ENCODE measurements around the gene HUS1.

HUS1 gene

DNA sequence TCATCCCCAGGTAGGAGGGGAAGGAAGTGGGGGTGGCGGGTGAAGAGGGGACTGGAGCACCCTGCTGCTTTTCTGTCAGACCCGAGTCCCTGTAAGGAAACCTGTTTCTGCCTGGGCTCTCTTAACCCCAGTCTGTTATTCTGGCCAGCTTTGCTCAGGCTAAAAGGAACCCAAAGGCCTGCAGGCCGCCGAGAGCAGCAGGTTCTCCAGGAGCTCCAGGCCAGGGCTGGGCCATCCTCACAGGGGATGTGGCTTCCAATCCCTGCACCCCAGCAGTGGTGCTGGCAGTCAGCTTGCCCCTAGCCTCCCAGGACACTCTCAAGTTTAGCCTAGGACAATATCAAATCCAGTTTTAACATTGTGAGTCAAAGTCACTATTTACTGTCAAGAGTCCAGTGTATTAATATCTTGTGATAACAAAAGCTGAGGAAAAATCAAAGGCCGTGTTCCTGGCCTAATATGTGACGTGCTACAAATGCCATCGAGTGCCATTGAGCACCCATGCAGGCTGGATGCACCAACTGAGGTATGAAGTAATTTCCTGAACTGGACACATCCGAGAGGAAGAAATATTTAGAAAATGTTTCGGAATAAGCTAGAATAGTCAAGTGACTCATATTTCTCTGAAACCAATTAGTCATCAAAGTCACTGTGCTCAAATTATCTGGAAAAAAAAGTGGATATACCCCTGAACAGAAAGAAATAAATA is 38.1 kb downstream of the HUS1 start:
- TF ChIP-seq, protein P1, sequence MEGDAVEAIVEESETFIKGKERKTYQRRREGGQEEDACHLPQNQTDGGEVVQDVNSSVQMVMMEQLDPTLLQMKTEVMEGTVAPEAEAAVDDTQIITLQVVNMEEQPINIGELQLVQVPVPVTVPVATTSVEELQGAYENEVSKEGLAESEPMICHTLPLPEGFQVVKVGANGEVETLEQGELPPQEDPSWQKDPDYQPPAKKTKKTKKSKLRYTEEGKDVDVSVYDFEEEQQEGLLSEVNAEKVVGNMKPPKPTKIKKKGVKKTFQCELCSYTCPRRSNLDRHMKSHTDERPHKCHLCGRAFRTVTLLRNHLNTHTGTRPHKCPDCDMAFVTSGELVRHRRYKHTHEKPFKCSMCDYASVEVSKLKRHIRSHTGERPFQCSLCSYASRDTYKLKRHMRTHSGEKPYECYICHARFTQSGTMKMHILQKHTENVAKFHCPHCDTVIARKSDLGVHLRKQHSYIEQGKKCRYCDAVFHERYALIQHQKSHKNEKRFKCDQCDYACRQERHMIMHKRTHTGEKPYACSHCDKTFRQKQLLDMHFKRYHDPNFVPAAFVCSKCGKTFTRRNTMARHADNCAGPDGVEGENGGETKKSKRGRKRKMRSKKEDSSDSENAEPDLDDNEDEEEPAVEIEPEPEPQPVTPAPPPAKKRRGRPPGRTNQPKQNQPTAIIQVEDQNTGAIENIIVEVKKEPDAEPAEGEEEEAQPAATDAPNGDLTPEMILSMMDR (IDR thresholded peaks at IDR 0.05), result no peak

DNA sequence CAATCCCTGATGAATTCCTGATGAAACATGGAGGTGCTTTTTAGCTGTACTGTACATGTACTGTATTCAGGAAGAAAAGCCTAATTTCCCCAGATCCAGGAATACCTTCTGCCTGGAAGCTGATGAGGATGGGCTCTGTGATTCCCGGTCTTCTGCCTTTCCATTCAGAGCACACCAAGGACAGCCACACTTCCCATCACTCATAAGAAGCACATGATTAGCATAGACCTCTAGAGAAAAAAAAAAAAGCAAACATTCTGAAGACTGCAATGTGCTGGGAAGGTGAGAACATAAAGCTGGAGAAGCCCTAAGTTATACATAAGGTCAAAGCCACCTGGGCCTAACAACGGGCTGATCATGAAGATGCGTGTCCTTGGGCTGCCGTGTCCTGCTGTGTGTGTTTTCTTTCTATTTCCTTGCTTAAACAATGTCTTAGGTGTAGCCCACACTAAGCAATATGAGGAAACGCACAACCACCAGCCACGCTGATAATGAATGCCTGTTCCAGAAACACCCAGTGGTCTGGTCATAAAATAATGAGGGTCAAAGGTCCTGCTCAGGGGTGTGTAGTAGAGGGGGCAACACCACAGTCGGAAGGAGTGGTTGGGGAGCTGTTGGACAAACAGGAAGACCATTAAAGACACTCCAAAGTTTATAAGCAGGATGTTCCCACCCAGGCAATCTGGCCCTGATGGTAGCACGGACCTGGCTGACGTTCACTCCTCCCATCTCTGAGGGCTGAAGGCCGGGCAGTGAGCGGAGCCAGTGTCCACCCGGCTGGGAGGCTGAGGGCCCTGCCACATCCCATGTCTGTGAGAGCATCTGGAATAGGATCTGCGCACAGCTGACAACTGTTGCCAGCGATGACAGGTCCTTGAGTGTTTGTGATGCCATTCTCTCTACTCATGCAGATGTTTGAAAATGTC is 39.1 kb downstream of the HUS1 start:
- TF ChIP-seq, protein P1 (IDR thresholded peaks at IDR 0.05), result no peak

DNA sequence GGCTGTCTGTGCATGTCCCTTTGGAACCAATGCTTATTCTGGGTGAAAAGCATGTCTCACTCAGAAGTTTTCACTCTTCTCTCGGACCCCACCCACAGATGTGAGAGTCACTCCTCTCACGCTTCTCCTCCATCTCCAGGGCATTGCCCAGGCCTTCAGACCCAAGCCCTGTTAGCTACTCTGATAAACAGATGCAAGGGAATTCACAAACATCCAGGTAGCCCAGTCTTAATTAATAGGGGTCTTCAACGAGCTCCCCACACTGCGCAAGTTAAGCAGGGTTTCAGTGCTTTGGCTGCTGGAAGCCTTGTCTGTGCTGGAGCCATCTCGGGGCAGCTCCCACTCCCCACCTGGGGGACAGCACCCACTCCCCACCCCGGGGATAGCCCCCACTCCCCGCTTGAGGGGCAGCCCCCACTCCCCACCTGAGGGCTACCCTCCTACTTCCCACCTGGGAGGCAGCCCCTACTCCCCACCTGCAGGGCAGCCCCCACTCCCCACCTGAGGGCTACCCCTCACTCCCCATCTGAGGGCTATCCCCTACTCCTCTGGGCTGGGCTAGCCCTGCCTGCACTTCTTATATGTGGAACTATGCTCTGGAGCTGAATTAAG is 39.9 kb downstream of the HUS1 start:
- TF ChIP-seq, protein P1 (IDR thresholded peaks at IDR 0.05), result no peak

DNA sequence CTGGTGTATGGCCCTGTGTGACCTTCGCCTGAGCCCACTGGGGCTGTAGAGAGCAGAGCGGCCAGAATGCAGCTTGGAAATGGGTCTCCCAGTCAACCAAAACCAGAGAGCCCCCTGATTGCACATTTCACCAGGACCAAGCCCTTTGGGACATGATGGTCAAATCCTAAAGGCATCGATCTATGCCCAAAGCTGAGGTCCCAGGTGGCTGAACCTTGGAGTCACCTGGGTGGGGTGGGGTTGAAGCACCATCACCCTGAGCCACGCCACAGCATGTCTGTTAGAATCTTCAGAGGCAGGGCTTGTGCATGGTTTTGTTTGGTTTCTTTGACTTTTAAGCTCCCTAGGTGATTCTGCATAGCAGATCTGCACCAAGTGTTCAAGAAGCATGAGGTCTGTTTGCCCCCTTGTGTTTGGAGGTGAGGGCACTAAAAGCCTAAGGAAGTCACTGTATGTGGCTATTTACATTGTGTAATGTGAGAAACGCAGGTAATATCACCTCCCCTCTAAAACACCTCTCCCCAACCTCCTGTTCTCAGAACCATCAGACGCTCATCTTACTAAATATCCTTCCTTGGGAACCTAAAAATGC is 40.7 kb downstream of the HUS1 start:
- TF ChIP-seq, protein P1 (IDR thresholded peaks at IDR 0.05), result no peak

DNA sequence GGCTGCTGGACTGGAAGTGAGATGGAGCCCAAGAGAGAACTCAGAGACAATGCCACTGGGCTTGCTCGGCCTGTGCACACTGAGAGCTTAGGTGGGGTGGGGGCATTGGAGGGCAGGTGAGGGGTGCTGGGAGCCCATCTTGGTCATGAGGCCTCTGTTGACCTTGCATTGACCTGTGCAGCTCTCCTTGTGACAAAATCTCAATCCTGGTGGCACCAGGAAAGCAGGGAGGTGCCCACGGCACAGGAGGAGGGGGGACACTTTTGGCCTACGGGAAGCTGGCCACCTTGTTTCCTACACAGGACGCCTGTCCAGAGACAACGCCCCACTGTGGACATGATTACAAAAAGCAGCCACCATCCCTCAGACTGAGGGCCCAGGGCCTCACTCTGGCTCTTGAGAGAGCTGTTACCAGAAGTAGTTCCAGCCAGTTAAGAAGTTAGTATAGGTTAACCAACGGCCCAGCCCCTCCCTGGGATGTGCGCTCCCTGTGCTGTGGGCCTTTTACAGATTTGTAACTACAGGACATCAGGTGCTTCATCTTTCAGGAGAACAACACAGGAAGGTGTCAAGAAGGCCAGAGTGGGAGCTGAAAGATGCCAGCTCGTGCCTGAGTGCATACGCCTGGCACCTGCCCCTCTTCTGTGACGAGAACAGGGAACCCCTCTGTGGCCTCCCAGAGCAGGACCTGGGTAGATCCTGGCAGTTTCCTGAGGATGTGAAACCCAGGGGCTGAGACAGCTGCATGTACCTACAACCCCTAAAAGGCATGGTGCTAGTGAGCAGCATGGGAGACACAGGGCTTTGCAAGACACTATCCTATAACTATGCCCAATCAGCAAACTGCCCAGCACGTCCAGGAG is 41.5 kb downstream of the HUS1 start:
- TF ChIP-seq, protein P1 (IDR thresholded peaks at IDR 0.05), result no peak

DNA sequence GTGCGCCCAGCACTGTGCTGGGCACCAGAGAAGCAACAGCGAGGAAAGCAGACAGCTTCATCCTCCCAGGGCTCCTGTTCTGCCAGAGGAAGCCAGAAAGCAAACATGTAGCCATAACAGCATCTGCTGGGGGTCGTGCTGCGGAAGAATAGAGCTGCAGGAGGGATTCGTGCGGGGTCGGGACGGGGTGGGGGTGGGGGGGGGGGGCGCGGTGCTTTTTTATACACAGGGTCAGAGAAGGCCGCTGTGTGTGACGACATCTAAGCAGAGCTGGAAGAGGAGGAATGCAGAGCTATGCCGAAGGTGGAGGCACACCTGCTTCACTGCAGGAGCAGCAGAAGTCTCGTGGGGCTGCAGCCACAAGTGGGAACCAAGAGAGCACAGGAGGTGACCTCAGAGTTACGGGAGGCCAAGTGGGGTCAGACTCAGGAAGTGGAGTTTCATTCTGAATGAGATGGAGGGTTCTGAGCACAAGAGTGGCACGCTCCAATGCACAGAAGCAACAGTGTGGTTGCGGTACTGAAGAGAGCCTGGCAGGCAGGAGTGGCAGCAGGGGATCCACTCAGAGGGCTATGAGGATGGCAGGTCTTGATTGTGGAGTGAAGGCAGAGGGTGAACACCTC is 42.2 kb downstream of the HUS1 start:
- TF ChIP-seq, protein P1 (IDR thresholded peaks at IDR 0.05), result no peak

All from LNCAP (cell line).